Ectodermal cell (in vitro differentiated cells): Measurements from ENCODE around the gene CPNE9.

ENCODE experiments used
- H3K27ac ChIP-seq: 2 replicates; pipeline ENCODE4 v1.7.0; 2013; ENCODE audit warnings: mild to moderate bottlenecking, low read depth, low read length; ENCODE audit not compliant: insufficient read depth, poor library complexity, severe bottlenecking
- H3K27me3 ChIP-seq: 2 replicates; pipeline ENCODE4 v1.7.0; 2013; ENCODE audit warnings: mild to moderate bottlenecking, low read length; ENCODE audit not compliant: insufficient read depth, control insufficient read depth, poor library complexity, severe bottlenecking
- H3K36me3 ChIP-seq: one replicate; pipeline ENCODE4 v1.7.0; 2013; ENCODE audit warnings: low read length; ENCODE audit not compliant: control insufficient read depth, insufficient read depth
- H3K4me1 ChIP-seq: one replicate; pipeline ENCODE4 v1.7.0; 2013; ENCODE audit warnings: low read length; ENCODE audit not compliant: control insufficient read depth, insufficient read depth
- H3K4me3 ChIP-seq: 2 replicates; pipeline ENCODE4 v1.7.0; 2013; ENCODE audit warnings: low read depth, low read length, control low read depth; ENCODE audit not compliant: insufficient read depth
- H3K9me3 ChIP-seq: 2 replicates; pipeline ENCODE4 v1.7.0; 2013; ENCODE audit warnings: mild to moderate bottlenecking, low read length, moderate library complexity; ENCODE audit not compliant: control insufficient read depth
- WGBS, 2 experiments: methylation state at CpG; one replicate each; pipeline ENCODE4 v1.1.7; 2013; ENCODE audit warnings: missing lambda C conversion rate in 2 of 2; 5-methylcytosine and 5-hydroxymethylcytosine counted together

The CPNE9 gene

DNA sequence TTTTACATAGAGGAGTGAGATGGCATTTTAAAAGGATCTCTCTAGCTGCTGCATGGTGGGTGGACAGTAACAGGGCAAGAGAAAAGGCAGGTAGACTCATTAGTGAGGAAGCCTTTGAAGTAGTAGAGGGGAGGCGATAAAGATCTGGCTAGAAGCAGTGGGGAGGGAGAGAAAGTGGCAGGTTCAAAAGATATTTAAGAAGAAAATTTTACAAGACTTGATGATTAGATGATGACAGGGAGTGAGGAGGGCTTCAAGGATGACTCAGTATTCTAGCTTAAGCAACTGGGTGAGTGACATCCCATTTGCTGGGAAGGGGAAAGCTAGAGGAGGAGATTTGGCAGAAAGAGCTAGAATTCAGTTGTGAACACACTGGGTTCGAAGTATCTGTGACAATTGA, 24.1 kb downstream of the CPNE9 start:
- peaks cover 5% of the 10 kb centered on the region for H3K4me1 ChIP-seq
- no peaks in the 10 kb centered on the region for H3K36me3 ChIP-seq
- H3K27ac ChIP-seq: no peak overlapping the region
- no peaks in the 10 kb centered on the region for H3K27me3 ChIP-seq
- H3K9me3 ChIP-seq: no peaks in the 10 kb centered on the region
- H3K4me3 ChIP-seq: no peak overlapping the region
- 89 to 91% methylated on average over 2 of the region's 2 CpGs for WGBS, 2 experiments

DNA sequence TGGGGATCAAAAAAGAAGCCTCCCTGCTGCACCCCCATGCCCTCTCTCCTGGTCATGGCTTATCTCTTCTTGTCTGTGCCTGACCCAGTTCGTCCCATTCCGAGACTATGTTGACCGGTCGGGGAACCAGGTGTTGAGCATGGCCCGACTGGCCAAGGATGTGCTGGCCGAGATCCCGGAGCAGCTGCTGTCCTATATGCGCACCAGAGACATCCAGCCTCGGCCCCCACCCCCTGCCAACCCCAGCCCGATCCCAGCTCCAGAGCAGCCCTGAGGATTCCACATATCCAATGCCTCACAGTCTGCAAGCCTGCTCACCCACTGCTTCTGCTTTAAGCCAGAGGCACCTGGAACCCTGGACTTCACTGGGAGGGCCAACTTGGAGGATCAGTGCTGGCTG, 25.8 kb downstream of the CPNE9 start:
- Histone ChIP-seq H3K4me3 (no peak overlapping the region), H3K4me1 (peaks cover 9% of the 10 kb centered on the region), H3K9me3 (no peaks in the 10 kb centered on the region), H3K36me3 (peaks cover 3% of the 10 kb centered on the region), H3K27ac (no peak overlapping the region), H3K27me3 (no peaks in the 10 kb centered on the region)
- 90 to 91% methylated on average over 10 of the region's 10 CpGs for WGBS, 2 experiments

DNA sequence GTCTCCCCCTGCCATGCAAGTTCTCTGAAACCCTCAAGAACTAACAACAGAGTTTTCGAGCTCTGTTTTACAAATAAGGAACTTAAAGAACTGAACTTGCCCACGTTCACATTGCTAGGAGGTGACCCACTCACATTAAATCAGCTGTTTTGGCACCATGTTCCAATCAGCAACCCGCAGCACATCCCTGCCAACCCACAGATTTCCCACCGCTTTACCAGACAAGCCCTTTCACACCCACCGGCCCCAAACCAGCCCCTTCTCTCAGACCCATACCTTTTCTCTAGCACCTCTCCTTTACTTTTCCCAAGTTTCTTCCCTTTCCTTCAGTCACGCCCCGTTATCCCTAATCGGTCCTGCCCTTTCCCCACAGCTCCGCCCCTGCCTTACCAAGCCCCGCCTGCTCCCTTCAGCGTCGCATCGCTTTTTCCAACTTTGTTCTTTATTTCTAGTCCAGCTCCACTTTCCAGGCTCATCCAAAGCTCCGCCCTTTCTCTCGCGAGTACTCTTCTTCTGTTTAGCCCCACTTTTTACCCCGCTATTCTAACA, 27.1 kb downstream of the CPNE9 start:
- Histone ChIP-seq H3K36me3 (peaks cover 8% of the 10 kb centered on the region), H3K4me1 (peaks cover 9% of the 10 kb centered on the region), H3K4me3 (peak overlapping the region; percentile 94), H3K27me3 (no peaks in the 10 kb centered on the region), H3K27ac (no peak overlapping the region), H3K9me3 (no peaks in the 10 kb centered on the region)
- 5% methylated on average over 16 of the region's 17 CpGs for WGBS, 2 experiments

DNA sequence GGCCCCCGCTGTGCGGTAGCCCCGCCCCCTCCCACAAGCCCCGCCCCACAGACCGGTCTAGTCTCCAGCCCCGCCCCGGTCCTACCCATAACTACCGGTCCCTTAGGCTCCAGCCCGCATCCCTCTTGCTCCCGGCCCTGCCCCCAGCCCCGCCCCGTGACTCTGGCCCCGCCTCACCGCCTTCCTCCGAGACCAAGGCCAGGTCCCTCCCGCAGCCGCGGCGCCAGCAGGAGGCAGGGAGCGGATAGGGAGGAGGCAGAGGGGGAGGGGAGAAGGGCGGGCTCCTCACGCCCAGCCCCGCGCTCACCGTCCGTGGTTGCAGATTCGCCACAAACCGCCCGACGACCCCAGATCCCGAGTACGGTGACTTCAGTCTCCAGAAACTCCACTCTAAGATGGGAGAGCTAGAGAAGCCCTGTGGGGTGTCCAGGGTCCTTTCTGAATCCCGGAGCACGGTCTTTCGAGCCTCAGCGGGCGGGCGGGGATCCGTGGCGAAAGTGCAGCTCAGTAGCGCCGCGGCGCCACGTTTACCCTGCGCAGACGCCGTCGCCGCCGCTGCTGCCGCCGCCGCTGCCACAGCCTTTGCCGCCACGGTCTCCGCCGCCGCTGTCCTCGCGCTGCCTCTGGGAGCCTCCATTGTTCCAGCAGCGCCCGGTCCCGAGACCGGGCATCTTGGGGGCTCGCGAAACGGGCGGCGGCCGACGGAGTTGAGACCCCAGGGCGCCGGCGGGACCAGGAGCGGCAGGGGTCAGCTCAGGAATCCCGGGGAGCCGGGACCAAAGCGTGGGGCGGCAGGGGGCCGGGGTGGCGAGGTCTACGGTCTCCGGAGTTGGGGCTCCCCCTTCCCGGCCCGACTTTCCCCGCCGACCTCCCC, 27.8 kb downstream of the CPNE9 start, which contains the start of gene BRPF1:
Gene BRPF1, plus strand, starts transcription at position 530 of the 874 bp plus-strand sequence. CDS start 2,406 bp downstream, outside the sequence.
- H3K4me1 ChIP-seq: peaks cover 9% of the 10 kb centered on the region
- H3K36me3 ChIP-seq: peaks cover 12% of the 10 kb centered on the region
- 0% methylated on average over 88 of the region's 88 CpGs for WGBS, 2 experiments
- no peaks in the 10 kb centered on the region for H3K9me3 ChIP-seq
- H3K4me3 ChIP-seq: peak within 1 kb of the TSS; percentile 94
- H3K27ac ChIP-seq: peak within 1 kb of the TSS; percentile 98
- no peaks in the 10 kb centered on the region for H3K27me3 ChIP-seq

DNA sequence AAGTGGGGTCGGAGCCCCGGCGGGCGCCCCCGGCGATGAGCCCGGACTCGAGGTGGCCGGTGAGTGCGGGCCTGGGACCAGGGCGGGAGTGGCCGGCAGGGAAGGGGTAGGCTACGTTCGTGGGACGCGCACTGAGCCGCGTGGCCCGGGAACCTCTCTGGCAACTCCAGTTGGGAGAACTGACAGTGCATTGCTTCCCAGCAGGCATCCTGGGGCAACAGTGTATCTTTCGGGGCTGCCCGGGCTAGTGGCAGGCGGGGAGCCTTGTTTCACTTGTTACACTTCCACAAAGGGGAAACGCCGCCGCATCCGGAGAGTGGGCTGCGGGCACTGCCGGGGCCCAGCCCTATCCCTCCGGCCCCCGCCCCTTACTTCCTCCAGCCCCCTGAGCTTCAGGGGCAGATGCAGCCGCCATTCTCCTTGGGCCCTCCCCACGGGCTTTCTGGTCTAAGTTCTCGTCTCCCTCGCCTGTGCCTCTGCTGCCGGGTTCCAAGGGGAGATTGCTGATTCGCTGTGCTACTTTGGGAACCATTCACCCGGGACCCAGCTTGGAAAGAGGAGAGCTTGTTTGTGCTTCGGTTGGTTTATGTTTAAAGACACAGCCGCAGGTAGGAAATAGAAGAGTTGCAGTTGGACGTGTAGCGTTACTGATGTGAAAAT, 28.6 kb downstream of the CPNE9 start:
- Histone ChIP-seq H3K4me1 (peaks cover 9% of the 10 kb centered on the region), H3K4me3 (peak overlapping the region; percentile 94), H3K9me3 (no peaks in the 10 kb centered on the region), H3K27me3 (no peaks in the 10 kb centered on the region), H3K27ac (peak overlapping the region; percentile 98), H3K36me3 (peaks cover 16% of the 10 kb centered on the region)
- 6 to 7% methylated on average over 41 of the region's 41 CpGs for WGBS, 2 experiments

DNA sequence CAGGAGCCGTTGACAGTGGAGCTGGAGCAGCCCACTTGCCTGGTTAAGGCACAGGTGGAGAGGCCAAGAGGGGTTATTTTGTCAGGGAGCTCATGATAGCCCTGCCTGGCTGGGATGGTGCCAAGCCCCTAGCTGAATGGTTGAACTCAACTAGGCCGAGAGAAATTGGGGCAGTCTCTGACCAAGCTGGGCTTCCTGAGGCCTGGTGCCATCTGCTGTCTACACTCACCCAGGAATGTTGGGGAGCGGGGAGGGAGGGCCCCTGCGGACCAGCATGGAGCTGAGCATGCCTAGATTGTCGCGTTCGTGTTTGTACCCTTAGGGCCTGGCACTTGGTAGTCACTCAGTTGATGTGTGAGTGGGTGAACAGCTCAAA, 29.1 kb downstream of the CPNE9 start:
- H3K4me1 ChIP-seq: peaks cover 9% of the 10 kb centered on the region

DNA sequence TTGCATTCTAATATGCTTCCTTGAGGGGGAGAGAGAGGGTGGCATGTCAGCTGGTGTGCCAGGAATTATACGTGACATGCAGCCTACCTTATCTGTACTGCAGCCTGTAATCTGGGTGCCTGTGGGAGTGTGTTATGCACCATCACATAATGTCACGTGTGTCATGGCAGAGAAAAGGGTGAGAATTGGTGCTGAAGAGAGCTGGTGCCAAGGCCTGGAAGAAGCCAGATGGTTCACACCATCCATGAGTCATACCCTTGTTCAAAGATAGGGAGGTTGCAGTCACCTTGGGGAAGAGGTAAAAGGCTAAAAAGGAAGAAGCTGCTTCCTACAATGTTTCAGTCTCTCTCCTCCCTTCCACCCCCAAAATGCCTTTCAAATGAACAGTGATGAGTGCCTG, 33.2 kb downstream of the CPNE9 start:
- 92 to 98% methylated on average over 2 of the region's 2 CpGs for WGBS, 2 experiments
- no peak overlapping the region for H3K4me3 ChIP-seq
- H3K4me1 ChIP-seq: peaks cover 9% of the 10 kb centered on the region
- H3K9me3 ChIP-seq: no peaks in the 10 kb centered on the region
- no peaks in the 10 kb centered on the region for H3K27me3 ChIP-seq
- peaks cover 58% of the 10 kb centered on the region for H3K36me3 ChIP-seq
- H3K27ac ChIP-seq: no peak overlapping the region

More for the DNA sequence above, 29.1 kb downstream of the CPNE9 start:
- Histone ChIP-seq H3K9me3 (no peaks in the 10 kb centered on the region), H3K4me3 (peak overlapping the region; percentile 94), H3K27me3 (no peaks in the 10 kb centered on the region), H3K27ac (no peak overlapping the region), H3K36me3 (peaks cover 21% of the 10 kb centered on the region)
- WGBS, 2 experiments: 78% methylated on average over 7 of the region's 7 CpGs

DNA sequence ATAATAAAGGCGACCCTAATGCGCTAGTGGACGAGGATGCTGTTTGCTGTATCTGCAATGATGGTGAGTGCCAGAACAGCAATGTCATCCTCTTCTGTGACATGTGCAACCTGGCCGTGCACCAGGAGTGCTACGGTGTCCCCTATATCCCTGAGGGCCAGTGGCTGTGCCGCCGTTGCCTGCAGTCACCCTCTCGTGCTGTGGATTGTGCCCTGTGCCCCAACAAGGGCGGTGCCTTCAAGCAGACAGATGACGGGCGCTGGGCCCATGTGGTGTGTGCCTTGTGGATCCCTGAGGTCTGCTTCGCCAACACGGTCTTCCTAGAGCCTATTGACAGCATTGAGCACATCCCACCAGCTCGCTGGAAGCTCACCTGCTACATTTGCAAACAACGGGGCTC, 35.5 kb downstream of the CPNE9 start:
- H3K36me3 ChIP-seq: peaks cover 78% of the 10 kb centered on the region
- WGBS, 2 experiments: 95 to 96% methylated on average over 15 of the region's 15 CpGs

DNA sequence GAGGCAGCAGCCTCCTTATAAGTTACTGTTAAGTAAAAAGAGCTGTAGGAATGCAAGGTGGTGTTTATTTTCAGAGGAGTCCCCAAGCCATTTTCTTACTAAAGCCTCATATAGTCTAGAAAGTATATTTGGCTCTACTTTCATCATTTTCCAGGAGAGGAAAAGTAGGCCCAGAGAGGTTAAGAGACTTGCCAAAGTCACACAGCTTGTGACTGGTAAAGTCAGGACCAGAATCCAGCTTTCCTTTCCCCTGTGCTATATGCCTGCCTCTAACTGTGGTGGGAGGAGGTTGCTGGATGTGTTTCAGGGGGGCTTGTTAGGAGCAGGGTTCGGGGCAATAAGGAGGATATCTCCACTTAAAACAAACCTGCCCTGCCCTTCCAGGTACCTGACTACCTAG, 38.9 kb downstream of the CPNE9 start:
- peaks cover 86% of the 10 kb centered on the region for H3K36me3 ChIP-seq

More for the DNA sequence above, 35.5 kb downstream of the CPNE9 start:
- no peak overlapping the region for H3K4me3 ChIP-seq
- no peaks in the 10 kb centered on the region for H3K27me3 ChIP-seq
- no peak overlapping the region for H3K27ac ChIP-seq
- no peaks in the 10 kb centered on the region for H3K9me3 ChIP-seq
- H3K4me1 ChIP-seq: no peaks in the 10 kb centered on the region

DNA sequence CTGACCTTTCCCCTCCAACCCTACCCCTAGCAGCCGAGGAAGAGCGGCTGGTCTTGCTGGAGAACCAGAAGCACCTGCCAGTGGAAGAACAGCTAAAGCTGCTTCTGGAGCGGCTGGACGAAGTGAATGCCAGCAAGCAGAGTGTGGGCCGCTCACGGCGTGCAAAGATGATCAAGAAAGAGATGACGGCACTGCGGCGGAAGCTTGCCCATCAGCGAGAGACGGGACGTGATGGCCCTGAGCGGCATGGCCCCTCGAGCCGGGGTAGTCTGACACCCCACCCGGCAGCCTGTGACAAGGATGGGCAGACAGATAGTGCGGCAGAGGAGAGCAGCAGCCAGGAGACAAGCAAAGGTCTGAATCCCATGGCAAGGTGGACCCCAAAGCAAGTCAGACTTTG, 39.9 kb downstream of the CPNE9 start:
- no peaks in the 10 kb centered on the region for H3K9me3 ChIP-seq
- no peak overlapping the region for H3K4me3 ChIP-seq
- 95 to 97% methylated on average over 18 of the region's 18 CpGs for WGBS, 2 experiments
- no peak overlapping the region for H3K27ac ChIP-seq
- no peaks in the 10 kb centered on the region for H3K4me1 ChIP-seq
- H3K27me3 ChIP-seq: no peaks in the 10 kb centered on the region
- peaks cover 79% of the 10 kb centered on the region for H3K36me3 ChIP-seq

More for the DNA sequence above, 38.9 kb downstream of the CPNE9 start:
- WGBS, 2 experiments: 93% methylated on average over 1 of the region's 1 CpG; no CpG with 5 or more reads in 1 of the 2 experiments
- no peak overlapping the region for H3K27ac ChIP-seq
- H3K4me3 ChIP-seq: no peak overlapping the region
- no peaks in the 10 kb centered on the region for H3K9me3 ChIP-seq
- no peaks in the 10 kb centered on the region for H3K4me1 ChIP-seq
- H3K27me3 ChIP-seq: no peaks in the 10 kb centered on the region
